Activated CD8-positive, alpha-beta memory T cell treated with anti-CD3 and anti-CD28 coated beads, Interleukin-2, amount 10 ng/mL, durations not matched to agents 7 days and 5 days (primary cell): ENCODE data around the gene BMAL1. TPM values are rescaled to one million over a fixed set of nuclear protein-coding genes. Genes with fewer than 3 reads are reported as not detected.
A peak's percentile ranks its signal among the peaks of the same experiment; 100 is the strongest.

Experiments used
- ATAC-seq: fragments of 150-1000 bp; cut with Tn5 transposase; one replicate; pipeline ENCODE4 v1.10.0; 2021; ENCODE audit warnings: moderate library complexity
- CTCF ChIA-PET: fragments of 350-600 bp; sonication (Branson Sonifier 250); formaldehyde crosslinking; loops from one replicate; lab custom pipeline; 2021; ENCODE audit warnings: antibody characterized with exemption; lab: Charles Lee
- DNase-seq: peaks from one replicate; pipeline ENCODE4 v3.0.0-alpha.2; 2020
- H3K27ac Mint-ChIP-seq: one replicate; pipeline ENCODE4 v1.8.0; 2021; ENCODE audit warnings: mild to moderate bottlenecking, mixed read lengths
- H3K27me3 Mint-ChIP-seq: one replicate; pipeline ENCODE4 v1.8.0; 2021; ENCODE audit warnings: mixed read lengths
- H3K36me3 Mint-ChIP-seq: one replicate; pipeline ENCODE4 v1.8.0; 2021; ENCODE audit warnings: mild to moderate bottlenecking, mixed read lengths
- H3K4me1 Mint-ChIP-seq: one replicate; pipeline ENCODE4 v1.8.0; 2021; ENCODE audit warnings: mixed read lengths
- H3K4me3 Mint-ChIP-seq: one replicate; pipeline ENCODE4 v1.8.0; 2021; ENCODE audit warnings: mild to moderate bottlenecking, moderate library complexity, mixed read lengths
- H3K9me3 Mint-ChIP-seq: one replicate; pipeline ENCODE4 v1.8.0; 2022; ENCODE audit warnings: low read depth, mixed read lengths
- total RNA-seq, 2 experiments: library from RNA; stranded (reverse); gene quantifications; one replicate each; pipeline ENCODE4 v1.2.3, GENCODE V29; 2021

The BMAL1 gene
- total RNA-seq, 2 experiments from 2014 or later = 56.8 to 81.8 TPM

DNA sequence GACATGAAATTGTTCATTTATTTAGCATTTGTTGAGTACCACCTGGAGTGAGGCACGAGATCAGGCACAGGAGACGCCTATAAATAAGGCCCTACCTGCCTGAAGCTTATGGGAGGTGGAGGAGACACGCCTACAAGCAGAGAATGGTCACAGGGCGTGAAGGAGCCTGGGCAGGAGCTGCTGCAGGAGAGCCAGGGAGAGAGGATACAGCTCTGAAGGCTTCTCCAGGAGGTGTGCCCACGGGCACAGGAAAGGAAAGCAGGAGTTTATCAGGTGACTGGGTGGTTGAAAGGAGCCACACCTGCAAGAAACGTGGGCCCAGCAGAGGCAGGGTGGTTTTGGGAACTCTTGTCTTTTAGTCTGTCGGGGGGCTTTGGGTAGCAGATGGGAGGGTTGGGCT, 70.3 kb downstream of the BMAL1 start:
- Mint-ChIP-seq H3K36me3 (peaks cover 15% of the 10 kb centered on the region), H3K27ac (peak overlapping the region; percentile 72), H3K4me1 (peaks cover 26% of the 10 kb centered on the region), H3K27me3 (no peaks in the 10 kb centered on the region), H3K9me3 (no peaks in the 10 kb centered on the region), H3K4me3 (no peak overlapping the region)
- ATAC-seq = no peak
- CTCF ChIA-PET = interaction anchor here (1.0 to 1.9 kb wide), 3 partner anchors 134 to 164 kb away, joined by 3 to 6 read pairs (median 3); no protein-coding TSS in a partner anchor
- no peak for DNase-seq

GRCh38 chr11:13348305-13348704, 70.7 kb downstream of the BMAL1 start:
- CTCF ChIA-PET = interaction anchor here (1.0 to 1.9 kb wide), 2 partner anchors 134 to 138 kb away, joined by 3 to 6 read pairs; no protein-coding TSS in a partner anchor
- H3K27me3 Mint-ChIP-seq = no peaks in the 10 kb centered on the region
- H3K36me3 Mint-ChIP-seq = peaks cover 15% of the 10 kb centered on the region
- DNase-seq (no peak), ATAC-seq (no peak)
- H3K4me3 Mint-ChIP-seq = no peak overlapping the region
- H3K9me3 Mint-ChIP-seq = no peaks in the 10 kb centered on the region
- peaks cover 26% of the 10 kb centered on the region for H3K4me1 Mint-ChIP-seq
- H3K27ac Mint-ChIP-seq = peak overlapping the region; percentile 72

DNA sequence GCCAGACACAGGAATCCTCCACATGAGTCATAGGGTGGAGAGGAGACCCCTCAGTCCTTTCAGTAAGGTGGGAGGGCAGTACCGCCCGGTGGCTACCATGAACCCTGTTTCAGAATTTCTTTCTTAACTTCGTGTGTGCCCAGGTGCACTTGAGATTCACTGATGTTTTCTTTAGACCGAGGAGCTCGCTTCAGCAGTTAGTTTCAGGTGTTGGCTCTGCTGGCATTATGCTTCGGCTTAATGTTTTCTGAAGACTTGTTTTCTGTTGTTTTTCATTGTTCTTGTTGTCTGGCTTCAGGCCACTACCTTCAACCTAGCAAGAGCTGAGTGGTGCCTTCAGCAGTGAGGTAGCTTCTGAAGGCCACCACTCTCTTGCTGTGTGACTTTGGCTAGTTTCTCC, 71.5 kb downstream of the BMAL1 start:
- H3K36me3 Mint-ChIP-seq = peaks cover 14% of the 10 kb centered on the region
- no peak overlapping the region for H3K4me3 Mint-ChIP-seq
- H3K9me3 Mint-ChIP-seq = no peaks in the 10 kb centered on the region
- no peak overlapping the region for H3K27ac Mint-ChIP-seq
- no peak for DNase-seq
- H3K4me1 Mint-ChIP-seq = peaks cover 25% of the 10 kb centered on the region
- ATAC-seq = no peak
- no peaks in the 10 kb centered on the region for H3K27me3 Mint-ChIP-seq
- CTCF ChIA-PET = no interaction called here

- H3K36me3 Mint-ChIP-seq = peaks cover 13% of the 10 kb centered on the region
- ATAC-seq = no peak
- peaks cover 21% of the 10 kb centered on the region for H3K4me1 Mint-ChIP-seq
- no peaks in the 10 kb centered on the region for H3K9me3 Mint-ChIP-seq
- DNase-seq = no peak
- no peaks in the 10 kb centered on the region for H3K27me3 Mint-ChIP-seq
- CTCF ChIA-PET = no interaction called here
- H3K27ac Mint-ChIP-seq = no peak overlapping the region
- no peak overlapping the region for H3K4me3 Mint-ChIP-seq
These were observed 72.0 kb downstream of the BMAL1 start for GRCh38 chr11:13349581-13349980.

- no peak for ATAC-seq
- no peak overlapping the region for H3K27ac Mint-ChIP-seq
- CTCF ChIA-PET = interaction anchor here (0.6 to 2.4 kb wide), 2 partner anchors 8 to 15 kb away, joined by 3 to 12 read pairs; no protein-coding TSS in a partner anchor
These were observed 75.1 kb downstream of the BMAL1 start for GRCh38 chr11:13352711-13353110.

GRCh38 chr11:13354335-13354734, 76.7 kb downstream of the BMAL1 start:
- Mint-ChIP-seq H3K36me3 (peaks cover 39% of the 10 kb centered on the region), H3K9me3 (no peaks in the 10 kb centered on the region), H3K27me3 (no peaks in the 10 kb centered on the region), H3K4me1 (peaks cover 2% of the 10 kb centered on the region), H3K4me3 (no peak overlapping the region), H3K27ac (no peak overlapping the region)
- ATAC-seq = peak; percentile 16
- DNase-seq = no peak
- CTCF ChIA-PET = interaction anchor here (0.8 to 2.4 kb wide), 2 partner anchors 10 to 86 kb away, joined by 3 to 12 read pairs; no protein-coding TSS in a partner anchor

More at GRCh38 chr11:13352711-13353110, 75.1 kb downstream of the BMAL1 start:
- Mint-ChIP-seq H3K27me3 (no peaks in the 10 kb centered on the region), H3K4me1 (peaks cover 14% of the 10 kb centered on the region), H3K36me3 (peaks cover 28% of the 10 kb centered on the region), H3K9me3 (no peaks in the 10 kb centered on the region), H3K4me3 (no peak overlapping the region)
- no peak for DNase-seq

DNA sequence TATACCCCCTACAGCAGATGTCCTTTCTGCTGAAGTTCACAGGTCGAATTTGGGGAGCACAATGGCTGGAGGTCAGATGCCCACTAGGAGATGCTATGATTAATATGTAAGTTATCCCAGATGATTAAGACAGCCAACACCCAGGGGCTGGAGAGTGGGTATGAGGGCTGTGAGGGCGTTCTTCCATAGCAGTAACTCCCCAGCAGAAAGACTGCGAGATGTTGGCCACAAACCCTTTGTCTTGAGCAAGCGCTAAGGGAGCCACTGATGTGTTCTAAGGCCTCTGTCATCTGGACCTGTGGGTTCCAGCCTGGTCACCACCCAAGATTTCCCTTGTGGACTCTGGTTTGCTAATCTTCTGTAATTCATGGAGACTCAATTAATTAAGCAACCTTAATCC, 77.6 kb downstream of the BMAL1 start:
- CTCF ChIA-PET = no interaction called here
- no peak overlapping the region for H3K4me3 Mint-ChIP-seq
- no peak for DNase-seq
- peaks cover 39% of the 10 kb centered on the region for H3K36me3 Mint-ChIP-seq
- no peaks in the 10 kb centered on the region for H3K4me1 Mint-ChIP-seq
- H3K27ac Mint-ChIP-seq = no peak overlapping the region
- no peaks in the 10 kb centered on the region for H3K27me3 Mint-ChIP-seq
- no peak for ATAC-seq
- H3K9me3 Mint-ChIP-seq = no peaks in the 10 kb centered on the region

GRCh38 chr11:13357232-13357631, 79.6 kb downstream of the BMAL1 start:
- Mint-ChIP-seq H3K4me3 (no peak overlapping the region), H3K4me1 (no peaks in the 10 kb centered on the region), H3K9me3 (no peaks in the 10 kb centered on the region), H3K36me3 (peaks cover 45% of the 10 kb centered on the region), H3K27ac (no peak overlapping the region), H3K27me3 (no peaks in the 10 kb centered on the region)
- no peak for DNase-seq
- CTCF ChIA-PET = no interaction called here
- no peak for ATAC-seq

DNA sequence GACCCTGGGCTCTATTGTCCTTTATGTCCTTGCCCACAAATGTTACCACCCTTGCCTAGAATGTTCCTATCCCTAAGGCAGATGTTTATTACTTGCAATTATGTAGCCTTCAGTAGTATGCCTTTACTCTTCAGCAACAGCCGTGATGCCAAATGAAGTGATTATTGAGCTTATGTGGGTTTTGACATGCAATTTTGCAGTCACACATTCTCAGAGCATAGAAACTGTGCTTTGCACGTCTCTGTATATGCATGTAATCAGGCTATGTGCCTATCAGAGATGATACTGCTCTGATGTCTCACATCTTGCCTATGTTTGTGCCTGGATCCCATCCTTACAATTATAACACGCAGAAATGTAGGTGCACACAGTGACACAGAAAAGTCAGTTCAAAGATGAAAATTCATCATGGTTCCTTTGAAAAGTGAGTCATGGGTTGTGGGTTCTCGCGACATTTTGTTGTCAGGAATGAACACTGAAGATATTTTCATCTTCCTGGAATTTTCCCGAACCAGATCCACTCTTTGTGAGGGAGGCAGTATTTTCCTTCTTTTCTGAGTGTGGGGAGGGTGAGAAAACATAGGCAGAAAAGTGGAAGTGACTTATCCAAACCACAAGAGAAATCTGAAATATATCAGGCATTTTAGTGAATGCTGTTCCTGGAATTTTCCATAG, 81.1 kb downstream of the BMAL1 start:
- no peak overlapping the region for H3K4me3 Mint-ChIP-seq
- DNase-seq (no peak), ATAC-seq (no peak)
- no peaks in the 10 kb centered on the region for H3K4me1 Mint-ChIP-seq
- no peak overlapping the region for H3K27ac Mint-ChIP-seq
- CTCF ChIA-PET = no interaction called here
- peaks cover 53% of the 10 kb centered on the region for H3K36me3 Mint-ChIP-seq
- no peaks in the 10 kb centered on the region for H3K9me3 Mint-ChIP-seq
- no peaks in the 10 kb centered on the region for H3K27me3 Mint-ChIP-seq

- Mint-ChIP-seq H3K4me1 (no peaks in the 10 kb centered on the region), H3K27me3 (no peaks in the 10 kb centered on the region), H3K9me3 (no peaks in the 10 kb centered on the region), H3K36me3 (peaks cover 50% of the 10 kb centered on the region), H3K4me3 (no peak overlapping the region), H3K27ac (no peak overlapping the region)
- CTCF ChIA-PET = interaction anchor here (1.0 to 1.3 kb wide), 2 partner anchors 24 to 108 kb away, joined by 3 to 4 read pairs; no protein-coding TSS in a partner anchor
- ATAC-seq = no peak
- no peak for DNase-seq
These were observed 85.1 kb downstream of the BMAL1 start for GRCh38 chr11:13362596-13363109.

- Mint-ChIP-seq H3K27ac (no peak overlapping the region), H3K4me1 (no peaks in the 10 kb centered on the region), H3K4me3 (no peak overlapping the region), H3K9me3 (no peaks in the 10 kb centered on the region), H3K27me3 (no peaks in the 10 kb centered on the region), H3K36me3 (peaks cover 53% of the 10 kb centered on the region)
- ATAC-seq = no peak
- no peak for DNase-seq
- CTCF ChIA-PET = interaction anchor here (1.0 to 1.8 kb wide), 3 partner anchors 17 to 79 kb away, joined by 3 read pairs; no protein-coding TSS in a partner anchor
These were observed 86.8 kb downstream of the BMAL1 start for GRCh38 chr11:13364388-13364787.

- Mint-ChIP-seq H3K9me3 (no peaks in the 10 kb centered on the region), H3K4me3 (no peak overlapping the region), H3K4me1 (no peaks in the 10 kb centered on the region), H3K27me3 (no peaks in the 10 kb centered on the region), H3K27ac (no peak overlapping the region), H3K36me3 (peaks cover 44% of the 10 kb centered on the region)
- CTCF ChIA-PET = interaction anchor here (1.4 to 1.8 kb wide), 2 partner anchors 15 to 31 kb away, joined by 3 to 4 read pairs; no protein-coding TSS in a partner anchor
- ATAC-seq = no peak
- DNase-seq = no peak
These were observed 88.9 kb downstream of the BMAL1 start for GRCh38 chr11:13366266-13367026.

DNA sequence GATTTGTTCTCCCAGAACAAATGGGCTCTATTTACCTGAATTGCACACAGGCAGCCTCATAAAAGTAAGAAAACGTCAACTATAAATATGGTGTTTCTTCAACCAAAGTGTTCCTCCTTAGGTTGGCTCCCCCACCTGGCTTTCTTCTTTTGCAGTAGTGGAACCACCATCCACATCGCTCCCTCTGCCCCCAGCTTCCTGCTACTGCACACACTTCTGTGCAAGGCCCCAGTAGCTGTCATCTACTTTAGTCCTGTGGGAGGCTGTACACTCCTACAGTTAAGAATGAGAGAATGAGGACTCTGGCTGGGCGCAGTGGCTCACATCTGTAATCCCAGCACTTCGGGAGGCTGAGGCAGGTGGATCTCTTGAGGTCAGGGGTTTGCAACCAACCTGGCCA, 89.5 kb downstream of the BMAL1 start:
- Mint-ChIP-seq H3K27ac (no peak overlapping the region), H3K4me1 (no peaks in the 10 kb centered on the region)
- CTCF ChIA-PET = interaction anchor here (1.4 kb wide), 1 partner anchor 32 kb away, joined by 4 read pairs; no protein-coding TSS in a partner anchor

More for the DNA sequence above, 89.5 kb downstream of the BMAL1 start:
- H3K36me3 Mint-ChIP-seq = peaks cover 42% of the 10 kb centered on the region
- no peaks in the 10 kb centered on the region for H3K27me3 Mint-ChIP-seq
- H3K4me3 Mint-ChIP-seq = no peak overlapping the region
- ATAC-seq = no peak
- DNase-seq = no peak
- H3K9me3 Mint-ChIP-seq = no peaks in the 10 kb centered on the region
